ENCODE results near the gene MAGEC3. TPM values are rescaled to one million over a fixed set of nuclear protein-coding genes. Genes with fewer than 3 reads are reported as not detected.
A peak's percentile ranks its signal among the peaks of the same experiment; 100 is the strongest.
"Not testable (repeated sequence)": the region's sequence is repeated elsewhere in the genome, so short reads cannot be mapped to it uniquely, and the experiment has no call there.

Gene MAGEC3
- total RNA-seq, 2 donors from 2014 or later: not detected

- TF ChIP-seq POLR2A (IDR thresholded peaks at IDR 0.05): no peak
- no peak for TF ChIP-seq CTCF (IDR thresholded peaks at IDR 0.05)
- no peaks in the 10 kb centered on the region for H3K27me3 ChIP-seq
- peak; percentile 45 for ATAC-seq
- WGBS, 2 donors: 23 to 27% methylated on average over 6 of the region's 6 CpGs
- H3K4me3 ChIP-seq: no peak overlapping the region
- intact Hi-C loops (cut with DNase I): no loop called here
- no peak for DNase-seq
- no peaks in the 10 kb centered on the region for H3K9me3 ChIP-seq
- peaks cover 14% of the 10 kb centered on the region for H3K4me1 ChIP-seq
- H3K27ac ChIP-seq: peak overlapping the region in 3 of 4 donors; percentile 64 to 76 (median 69)
- no peaks in the 10 kb centered on the region for H3K36me3 ChIP-seq (replicated peaks in 1 of 2; ENCODE audit: insufficient read depth in 1 of 2, low read depth in 2 of 2)
Observed at GRCh38 chrX:141815904-141816303, 22.2 kb upstream of the MAGEC3 start.

- H3K4me1 ChIP-seq: no peaks in the 10 kb centered on the region
- H3K9me3 ChIP-seq: no peaks in the 10 kb centered on the region
- ATAC-seq (no peak), DNase-seq (no peak)
- intact Hi-C loops (cut with DNase I): no loop called here
- 61 to 77% methylated on average over 3 of the region's 3 CpGs for WGBS, 2 donors
- no peak overlapping the region for H3K4me3 ChIP-seq
- no peaks in the 10 kb centered on the region for H3K36me3 ChIP-seq (replicated peaks in 1 of 2; ENCODE audit: insufficient read depth in 1 of 2, low read depth in 2 of 2)
- no peaks in the 10 kb centered on the region for H3K27me3 ChIP-seq
- no peak for TF ChIP-seq CTCF (IDR thresholded peaks at IDR 0.05)
- no peak for TF ChIP-seq POLR2A (IDR thresholded peaks at IDR 0.05)
- no peak overlapping the region for H3K27ac ChIP-seq
Observed at GRCh38 chrX:141832247-141832646, 5.9 kb upstream of the MAGEC3 start.

- TF ChIP-seq POLR2A (IDR thresholded peaks at IDR 0.05) (no peak), CTCF (IDR thresholded peaks at IDR 0.05) (no peak)
- Histone ChIP-seq H3K9me3 (no peaks in the 10 kb centered on the region), H3K36me3 (replicated peaks in 1 of 2; ENCODE audit: insufficient read depth in 1 of 2, low read depth in 2 of 2) (no peaks in the 10 kb centered on the region), H3K27ac (no peak overlapping the region), H3K4me3 (no peak overlapping the region), H3K27me3 (no peaks in the 10 kb centered on the region), H3K4me1 (no peaks in the 10 kb centered on the region)
- intact Hi-C loops (cut with DNase I): no loop called here
- ATAC-seq (no peak), DNase-seq (no peak)
- 73 to 90% methylated on average over 2 of the region's 2 CpGs for WGBS, 2 donors
Observed at GRCh38 chrX:141839856-141840255, 1.7 kb downstream of the MAGEC3 start.

GRCh38 chrX:141857479-141857878 lies 19.4 kb downstream of the MAGEC3 start:
- Histone ChIP-seq H3K4me1 (no peaks in the 10 kb centered on the region), H3K4me3 (no peak overlapping the region), H3K27me3 (no peaks in the 10 kb centered on the region), H3K36me3 (replicated peaks in 1 of 2; ENCODE audit: insufficient read depth in 1 of 2, low read depth in 2 of 2) (no peaks in the 10 kb centered on the region), H3K9me3 (no peaks in the 10 kb centered on the region), H3K27ac (no peak overlapping the region)
- WGBS, 2 donors: 7 to 33% methylated on average over 3 of the region's 3 CpGs
- intact Hi-C loops (cut with DNase I): no loop called here
- DNase-seq (no peak), ATAC-seq (no peak)
- TF ChIP-seq CTCF (IDR thresholded peaks at IDR 0.05): no peak

GRCh38 chrX:141879616-141880015 lies 41.5 kb downstream of the MAGEC3 start:
- Histone ChIP-seq H3K36me3 (replicated peaks in 1 of 2; ENCODE audit: insufficient read depth in 1 of 2, low read depth in 2 of 2) (no peaks in the 10 kb centered on the region), H3K27ac (no peak overlapping the region), H3K4me1 (no peaks in the 10 kb centered on the region), H3K4me3 (no peak overlapping the region), H3K27me3 (no peaks in the 10 kb centered on the region), H3K9me3 (no peaks in the 10 kb centered on the region)
- 33 to 55% methylated on average over 4 to 5 of the region's 5 CpGs for WGBS, 2 donors
- ATAC-seq (no peak), DNase-seq (peak in 3 of 4 donors; percentile 7 to 30 (median 13))
- peak in 3 of 7 experiments; percentile 26 to 44 (median 36) for TF ChIP-seq CTCF (IDR thresholded peaks at IDR 0.05)
- no peak for TF ChIP-seq POLR2A (IDR thresholded peaks at IDR 0.05)
- intact Hi-C loops (cut with DNase I): no loop called here

GRCh38 chrX:141888811-141889210 lies 50.7 kb downstream of the MAGEC3 start:
- ATAC-seq; H3K4me1 ChIP-seq; intact Hi-C loops (cut with DNase I); DNase-seq; H3K9me3 ChIP-seq; H3K4me3 ChIP-seq; H3K27me3 ChIP-seq; H3K36me3 ChIP-seq (replicated peaks in 1 of 2; ENCODE audit: insufficient read depth in 1 of 2, low read depth in 2 of 2); H3K27ac ChIP-seq: not testable (repeated sequence)
- WGBS, 2 donors: 74 to 80% methylated on average over 4 to 5 of the region's 5 CpGs

Measured in body of pancreas (tissue), 4 donors.